Kidney (tissue), 14 donors: ENCODE data around the gene MLH3. TPM values are rescaled to one million over a fixed set of nuclear protein-coding genes. Genes with fewer than 3 reads are reported as not detected.
A peak's percentile ranks its signal among the peaks of the same experiment; 100 is the strongest.
"Not testable (repeated sequence)": the region's sequence is repeated elsewhere in the genome, so short reads cannot be mapped to it uniquely, and the experiment has no call there.

Experiments used
- DNase-seq, 5 donors: peaks; one replicate each; pipeline ENCODE4 v3.0.0-alpha.2; 2013 to 2020
- FAIRE-seq: peaks from 2 replicates; lab custom pipeline; 2012; peaks lifted over from hg19 to GRCh38; lab: Jason Lieb, UNC
- H3K27ac ChIP-seq, 2 donors: one replicate each; pipeline ENCODE4 v1.7.0; 2013; ENCODE audit warnings: low read depth in 2 of 2, low read length in 2 of 2, inconsistent platforms in 1 of 2
- H3K27me3 ChIP-seq: one replicate; pipeline ENCODE4 v1.7.1; 2013; ENCODE audit warnings: low read length, inconsistent platforms; ENCODE audit not compliant: control insufficient read depth, insufficient read depth
- H3K36me3 ChIP-seq, 3 donors: one replicate each; pipeline versions ENCODE4 v1.7.0 to v1.7.1; 2013; ENCODE audit warnings: low read length in 3 of 3, control low read depth in 1 of 3, inconsistent platforms in 1 of 3; ENCODE audit not compliant: insufficient read depth in 3 of 3, control insufficient read depth in 2 of 3
- H3K4me1 ChIP-seq, 3 donors: one replicate each; pipeline versions ENCODE4 v1.7.0 to v1.7.1; 2013; ENCODE audit warnings: low read length in 3 of 3, inconsistent platforms in 1 of 3, low read depth in 1 of 3; ENCODE audit not compliant: control insufficient read depth in 2 of 3, insufficient read depth in 2 of 3
- H3K4me3 ChIP-seq, 3 donors: one replicate each; pipeline versions ENCODE4 v1.7.0 to v1.8.1; 2013; ENCODE audit warnings: low read length in 3 of 3, control low read depth in 1 of 3, inconsistent platforms in 1 of 3
- H3K9ac ChIP-seq, 3 donors: one replicate each; pipeline versions ENCODE4 v1.7.0 to v1.7.1; 2013; ENCODE audit warnings: low read length in 3 of 3, control low read depth in 1 of 3, inconsistent platforms in 1 of 3
- H3K9me3 ChIP-seq, 3 donors: one replicate each; pipeline versions ENCODE4 v1.7.0 to v1.7.1; 2013; ENCODE audit warnings: low read length in 3 of 3, control low read depth in 1 of 3, inconsistent platforms in 1 of 3; ENCODE audit not compliant: control insufficient read depth in 2 of 3, insufficient read depth in 1 of 3
- CTCF ChIP-seq: IDR thresholded peaks from 3 replicates; pipeline ENCODE4 v1.5.1; 2012; ENCODE audit warnings: mild to moderate bottlenecking, moderate library complexity, borderline replicate concordance; ENCODE audit not compliant: insufficient read depth; ENCODE audit errors: extremely low read depth
- intact Hi-C: fragments of 100-400 bp; cut with DNase I; formaldehyde crosslinking; loops from one replicate; pipeline ENCODE4 v1.11.1; 2022
- polyA plus RNA-seq: library from polyadenylated mRNA; stranded (reverse); fragments of 350-450 nt; fragmentation: Illumina TruSeq; extraction: RNeasy Lipid Tissue Mini Kit (QIAGEN cat#74804); gene quantifications from one replicate; pipeline ENCODE4 v1.2.3, GENCODE V29; 2014; ENCODE audit warnings: low read depth, low replicate concordance; ENCODE audit not compliant: insufficient read depth
- total RNA-seq: library from RNA; stranded (reverse); fragmentation: NEBNext Ultra II Directional; extraction: Animal tissue kit (Norgen Biotek cat#: 25700); gene quantifications from one replicate; pipeline ENCODE4 v1.2.1, GENCODE V29; 2021
- donor health status: control.
- donor health status: control.
- donor health status: control.
- donor health status: control.
- donor health status: control.
- donor health status: DM: yes; HTN: yes; CAD: no.
- donor health status: Normal renal cell carcinoma (clear cell type).

Gene MLH3
- total and polyA plus RNA-seq, 2 donors from 2014 or later = 21.7 to 31.2 TPM

DNA sequence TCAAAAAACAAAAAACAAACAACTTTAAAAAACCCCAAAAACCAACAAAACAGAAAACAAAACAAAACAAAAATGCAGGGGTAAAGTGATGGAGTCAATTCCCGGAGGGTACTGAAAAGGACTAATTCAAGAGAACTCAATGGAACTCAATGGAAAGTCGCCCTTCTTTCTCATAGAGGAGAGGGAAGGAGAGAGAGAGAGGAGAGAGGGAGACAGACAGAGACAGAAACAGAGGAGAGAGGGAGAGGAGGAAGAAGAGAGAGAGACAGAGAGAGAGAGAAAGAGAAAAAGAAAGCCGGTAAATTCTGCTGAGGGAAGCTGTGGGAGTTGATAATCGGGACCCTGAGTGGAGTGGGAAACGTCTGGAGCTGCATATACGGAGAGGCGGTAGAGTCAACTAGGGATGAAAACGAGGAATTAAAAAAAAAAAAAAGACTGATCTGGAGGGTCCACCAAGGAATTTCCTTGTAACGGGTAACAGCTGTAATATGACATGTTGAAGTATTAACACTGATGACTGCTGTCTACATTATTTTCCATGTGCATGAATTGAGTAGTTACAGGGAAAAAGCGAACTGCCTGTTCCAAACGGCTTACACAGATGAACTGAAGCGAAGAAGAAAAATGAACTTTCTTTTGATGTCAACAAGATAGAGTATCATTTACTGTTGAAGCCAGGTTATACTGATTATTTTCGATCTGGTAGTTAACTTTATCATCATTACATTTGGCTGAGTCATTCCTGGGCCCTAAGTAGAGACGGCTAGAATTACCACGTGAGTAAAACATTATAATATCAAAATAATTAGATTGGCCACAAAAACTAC, 17.2 kb upstream of the MLH3 start:
- H3K27ac ChIP-seq = peak overlapping the region; percentile 72 to 96
- H3K9ac ChIP-seq = peak overlapping the region in 2 of 3 donors; percentile 68 to 77
- peaks cover 4 to 11% (median 8%) of the 10 kb centered on the region in 3 donors for H3K4me1 ChIP-seq
- DNase-seq = peak in 2 of 5 donors; percentile 61 to 68
- H3K4me3 ChIP-seq = peak overlapping the region; percentile 73 to 88 (median 82)
- no peaks in the 10 kb centered on the region for H3K36me3 ChIP-seq
- no peaks in the 10 kb centered on the region for H3K9me3 ChIP-seq
- H3K27me3 ChIP-seq = no peaks in the 10 kb centered on the region
- FAIRE-seq = no peak
- no peak for TF ChIP-seq CTCF
- intact Hi-C loops = no loop called here

DNA sequence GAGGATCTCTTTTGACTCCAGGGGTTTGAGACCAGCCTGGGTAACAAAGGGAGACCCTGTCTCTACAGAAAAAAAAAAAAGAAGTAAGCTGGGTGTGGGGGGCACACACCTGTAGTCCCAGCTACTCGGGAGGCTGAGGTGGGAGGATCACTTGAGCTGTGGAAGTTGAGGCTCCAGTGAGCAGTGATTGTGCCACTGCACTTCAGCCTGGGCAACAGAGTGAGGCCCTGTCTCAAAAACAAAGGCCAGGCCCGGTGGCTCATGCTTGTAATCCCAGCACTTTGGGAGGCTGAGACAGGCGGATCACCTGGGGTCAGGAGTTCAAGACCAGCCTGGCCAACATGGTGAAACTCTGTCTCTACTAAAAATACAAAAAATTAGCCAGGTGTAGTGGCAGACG, 16.5 kb upstream of the MLH3 start:
- H3K9me3 ChIP-seq, H3K27me3 ChIP-seq, intact Hi-C loops, H3K36me3 ChIP-seq, FAIRE-seq, H3K9ac ChIP-seq, DNase-seq: not testable (repeated sequence)
- Histone ChIP-seq H3K27ac (peak overlapping the region in 1 of 2 donors; percentile 72), H3K4me1 (peaks cover 4 to 16% (median 13%) of the 10 kb centered on the region in 3 donors), H3K4me3 (peak overlapping the region in 1 of 3 donors; percentile 82)

GRCh38 chr14:75067212-75067611, 15.9 kb upstream of the MLH3 start:
- TF ChIP-seq CTCF = no peak
- no peaks in the 10 kb centered on the region for H3K36me3 ChIP-seq
- no peaks in the 10 kb centered on the region for H3K9me3 ChIP-seq
- H3K4me3 ChIP-seq = peak overlapping the region in 1 of 3 donors; percentile 26
- FAIRE-seq = no peak
- no peak overlapping the region for H3K9ac ChIP-seq
- no peak overlapping the region for H3K27ac ChIP-seq
- no peak for DNase-seq
- intact Hi-C loops = no loop called here
- peaks cover 4 to 16% (median 13%) of the 10 kb centered on the region in 3 donors for H3K4me1 ChIP-seq
- no peaks in the 10 kb centered on the region for H3K27me3 ChIP-seq

- peaks cover 4 to 16% (median 13%) of the 10 kb centered on the region in 3 donors for H3K4me1 ChIP-seq
- H3K4me3 ChIP-seq = no peak overlapping the region
- no peaks in the 10 kb centered on the region for H3K9me3 ChIP-seq
- no peak for FAIRE-seq
- H3K9ac ChIP-seq = no peak overlapping the region
- no peak overlapping the region for H3K27ac ChIP-seq
- no peak for DNase-seq
- intact Hi-C loops = no loop called here
- no peaks in the 10 kb centered on the region for H3K36me3 ChIP-seq
- no peaks in the 10 kb centered on the region for H3K27me3 ChIP-seq
- no peak for TF ChIP-seq CTCF
Observed at GRCh38 chr14:75066691-75067090, 15.4 kb upstream of the MLH3 start.
